Fibroblast of skin of left quadriceps (primary cell): Measurements from ENCODE around the gene EXOC6B.

ENCODE experiments used
- DNase-seq, 2 experiments: peaks; one replicate each; pipeline ENCODE4 v3.0.0-alpha.2; 2013; ENCODE audit warnings: low read depth in 2 of 2

Gene EXOC6B

DNA sequence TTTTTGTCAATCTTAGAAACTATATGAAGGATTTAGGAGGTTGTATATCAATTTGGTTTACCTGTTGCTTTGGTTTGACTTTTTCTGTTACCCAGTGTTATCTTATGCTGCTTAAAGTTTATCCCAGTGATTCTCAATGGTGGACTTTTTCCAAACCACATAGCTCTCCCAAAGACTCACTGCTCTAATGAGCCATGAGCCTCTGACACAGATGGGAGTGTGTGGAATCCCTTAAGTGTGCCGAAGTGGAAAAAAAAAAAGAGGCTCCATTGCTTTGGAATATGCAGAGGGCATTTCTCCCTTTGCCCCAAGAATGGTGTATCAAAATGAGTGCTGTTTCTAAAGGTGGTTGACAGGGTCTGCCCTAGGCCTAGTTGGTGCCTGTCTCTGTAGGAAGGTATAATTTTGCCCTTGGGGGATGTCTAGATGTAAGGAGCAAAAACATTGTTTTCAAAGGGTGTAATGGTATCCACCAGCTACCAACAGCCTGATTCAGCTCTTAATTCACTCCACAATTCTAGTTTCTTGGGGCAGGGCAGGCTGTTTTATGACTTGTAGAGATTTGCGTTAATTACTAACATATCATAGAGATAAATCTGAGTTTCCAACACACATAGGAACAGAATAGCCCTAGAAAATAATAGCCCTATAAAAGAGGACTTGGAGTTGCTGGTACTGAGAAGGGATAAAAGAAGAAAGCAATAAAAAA lies 613.9 kb downstream of the EXOC6B start:
- DNase-seq, result peak; percentile 43 to 51

DNA sequence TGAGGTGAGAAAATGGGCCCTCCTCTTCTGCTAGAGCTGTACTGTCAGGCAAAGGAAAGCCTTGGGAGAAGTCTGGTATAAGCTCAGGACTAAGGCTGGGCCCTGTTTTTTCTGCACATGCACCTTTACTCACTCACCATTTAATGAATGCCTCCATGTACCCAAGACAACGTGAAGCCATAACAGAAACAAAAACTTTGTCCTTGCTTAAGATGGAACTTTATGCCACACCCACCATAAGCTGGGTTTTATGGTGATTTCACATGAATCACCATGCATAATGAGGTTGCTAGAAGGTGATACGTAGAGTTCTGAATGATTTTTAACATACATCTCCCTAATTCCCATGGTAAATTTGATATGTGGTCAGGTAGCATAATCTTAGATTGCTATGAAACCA lies 614.5 kb downstream of the EXOC6B start:
- no peak for DNase-seq

DNA sequence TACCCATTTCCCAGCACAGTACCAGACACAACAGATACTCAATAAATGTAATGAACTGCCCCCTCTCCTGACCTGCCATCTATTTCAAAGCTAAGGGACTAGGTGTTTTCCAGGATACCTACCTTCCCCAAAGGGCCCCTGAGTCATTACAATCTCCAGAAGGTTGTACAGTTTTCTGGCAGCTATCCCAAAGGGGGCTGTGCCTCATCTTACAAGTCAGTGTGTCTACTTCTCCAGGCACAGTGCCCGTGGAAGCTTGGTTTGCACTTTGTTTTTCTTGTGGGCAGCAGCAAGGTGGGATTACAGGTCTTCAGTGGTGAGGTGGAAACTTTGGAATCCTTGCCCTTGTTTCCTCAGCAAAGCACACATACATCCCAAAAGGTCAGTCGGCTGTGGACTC lies 615.4 kb downstream of the EXOC6B start:
- DNase-seq, result no peak

DNA sequence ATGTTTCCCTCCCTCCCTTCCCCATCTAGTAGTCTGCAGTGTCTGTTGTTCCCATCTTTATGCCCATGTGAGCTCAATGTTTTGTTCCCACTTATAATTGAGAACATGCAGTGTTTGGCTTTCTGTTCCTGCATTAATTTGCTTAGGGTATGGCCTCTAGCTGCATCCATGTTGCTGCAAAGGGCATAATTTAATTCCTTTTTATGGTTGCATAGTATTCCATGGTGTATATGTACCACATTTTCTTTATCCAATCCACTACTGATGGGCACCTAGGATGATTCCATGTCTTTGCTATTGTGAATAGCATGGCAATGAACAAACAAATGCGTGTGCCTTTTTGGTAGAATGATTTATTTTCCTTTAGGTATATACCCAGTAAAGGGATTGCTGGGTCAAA lies 617.6 kb downstream of the EXOC6B start:
- DNase-seq, result no peak

DNA sequence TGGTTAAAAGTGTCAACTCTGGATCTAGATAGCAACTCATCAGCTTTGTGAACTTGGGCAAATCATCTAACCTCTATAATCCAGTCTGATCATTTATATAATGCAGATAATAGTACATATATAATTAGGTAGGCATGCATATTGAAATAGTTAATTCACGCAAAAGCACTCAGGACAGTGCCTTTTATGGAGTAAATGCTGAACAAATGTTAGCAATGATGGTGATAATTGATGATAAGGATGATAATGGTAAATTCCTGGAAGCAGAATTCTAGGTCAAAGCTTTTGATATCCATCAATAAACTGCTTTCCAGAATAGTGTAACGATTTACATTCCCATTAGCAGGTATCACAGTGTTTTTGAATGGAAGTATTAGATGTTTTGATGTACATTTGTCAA lies 618.5 kb downstream of the EXOC6B start:
- DNase-seq, result no peak

DNA sequence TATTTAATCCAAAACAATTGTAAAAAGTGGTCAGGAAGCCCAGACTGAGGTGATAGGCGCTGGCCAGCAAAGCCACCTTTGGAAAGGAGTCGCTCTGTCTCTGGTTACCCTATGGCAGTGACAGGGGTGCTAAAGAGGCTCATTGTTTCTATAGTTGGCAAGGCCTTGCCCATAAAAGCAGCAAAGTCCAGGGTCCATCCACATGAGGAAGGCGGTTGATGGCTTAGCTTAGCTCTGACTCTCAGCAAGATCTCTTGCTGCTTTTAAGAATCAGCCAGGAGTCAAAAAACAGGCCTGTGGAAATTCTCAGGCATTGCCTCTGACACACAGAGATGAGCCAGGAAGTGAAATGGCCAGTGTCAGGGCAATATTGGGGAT lies 620.3 kb downstream of the EXOC6B start:
- DNase-seq, result no peak

DNA sequence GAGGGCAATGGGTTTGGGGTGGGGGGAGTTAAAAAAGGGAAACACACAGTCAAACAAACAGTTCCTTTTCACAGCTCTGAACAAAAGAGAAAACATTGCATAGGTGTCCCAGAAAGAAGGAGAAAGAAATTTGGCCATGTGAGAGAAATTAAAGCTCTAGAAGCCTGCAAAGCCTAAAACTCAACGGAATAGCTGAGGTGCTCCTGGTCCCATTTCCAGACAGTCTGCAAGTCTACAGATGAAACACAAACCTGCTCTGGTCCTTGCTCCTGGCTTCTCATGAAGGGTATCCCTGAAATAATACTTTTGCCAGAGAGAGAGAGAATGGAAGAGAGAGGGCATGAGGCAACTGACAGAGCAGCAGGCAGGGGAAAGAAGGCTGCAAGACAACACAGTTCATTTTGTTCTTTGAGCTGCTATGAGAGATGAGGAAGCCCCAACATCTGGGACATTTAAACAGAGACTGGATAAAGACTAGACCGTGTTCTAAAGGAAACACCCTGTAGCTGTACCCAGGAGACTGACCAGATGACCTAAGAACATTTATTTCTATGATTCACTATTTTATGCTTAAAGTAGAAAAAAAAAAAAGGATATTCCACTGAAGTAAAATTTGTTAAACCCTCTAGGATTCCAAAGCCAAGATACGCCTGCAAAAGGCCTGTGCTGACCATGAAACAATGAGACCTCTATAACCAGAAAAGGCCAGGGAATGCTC lies 620.9 kb downstream of the EXOC6B start:
- DNase-seq, result no peak

DNA sequence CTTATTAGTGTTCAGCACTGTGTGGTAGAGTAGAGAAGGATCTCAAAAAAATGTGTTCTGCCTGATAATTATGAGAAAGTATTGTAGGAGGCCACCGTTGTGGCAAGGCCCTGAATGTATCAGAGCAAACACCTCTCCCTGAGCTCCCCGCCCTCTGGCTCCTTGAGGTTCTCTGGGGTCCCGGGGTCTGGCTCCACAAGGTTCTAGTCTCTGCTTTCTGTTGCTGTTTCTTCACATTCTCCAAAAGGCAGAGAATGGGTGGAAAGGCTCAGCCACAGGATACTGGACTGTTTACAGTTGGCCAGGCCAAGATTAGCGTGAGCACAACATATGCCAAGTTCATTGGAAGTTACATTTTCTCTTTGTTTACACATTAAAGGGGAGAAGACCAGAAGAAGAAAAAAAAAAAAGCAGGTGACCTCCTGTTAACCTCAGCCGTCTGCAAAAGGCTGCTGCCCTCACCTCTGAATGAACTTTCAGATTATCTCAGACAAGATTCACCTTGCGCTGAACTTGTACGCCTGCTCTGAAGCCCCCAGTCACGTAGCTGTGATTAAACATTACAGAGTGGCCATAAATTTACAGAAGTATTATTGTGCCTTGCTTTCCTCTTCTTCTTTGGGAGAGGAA lies 621.6 kb downstream of the EXOC6B start:
- DNase-seq, result no peak

DNA sequence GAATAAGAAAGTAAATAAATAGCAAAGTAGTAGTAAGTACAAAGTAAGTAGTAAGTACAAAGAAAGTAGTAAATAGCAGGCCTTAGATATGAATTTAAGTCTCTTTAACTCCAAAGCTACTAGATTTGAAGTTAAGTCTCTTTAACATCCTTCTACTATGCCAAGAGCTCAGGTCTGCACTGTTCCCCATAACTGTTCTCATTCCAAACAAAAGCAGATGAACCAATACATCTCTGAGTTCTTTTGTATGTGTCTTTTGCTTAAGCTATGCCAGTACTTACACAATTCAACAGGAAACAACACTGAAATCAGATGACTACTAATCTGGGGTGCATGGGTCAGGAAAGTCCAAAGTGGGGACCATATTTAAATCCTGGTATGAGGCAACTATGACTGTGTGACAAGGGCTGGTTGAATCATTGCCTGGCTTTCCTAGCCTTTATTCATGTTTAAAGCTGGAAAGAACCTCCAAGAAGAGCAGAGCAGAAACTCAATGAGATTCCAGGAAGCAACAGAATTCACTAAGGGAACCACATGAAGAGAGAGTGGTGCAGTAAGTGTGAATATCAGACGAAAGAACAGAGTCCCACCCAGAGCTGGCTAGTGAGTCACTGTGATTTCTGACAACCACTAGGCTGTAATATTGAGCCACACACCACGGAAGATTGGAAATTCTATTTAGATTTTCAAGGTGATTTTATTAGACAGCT lies 627.1 kb downstream of the EXOC6B start:
- peak in 1 of 2 experiments; percentile 15 for DNase-seq

DNA sequence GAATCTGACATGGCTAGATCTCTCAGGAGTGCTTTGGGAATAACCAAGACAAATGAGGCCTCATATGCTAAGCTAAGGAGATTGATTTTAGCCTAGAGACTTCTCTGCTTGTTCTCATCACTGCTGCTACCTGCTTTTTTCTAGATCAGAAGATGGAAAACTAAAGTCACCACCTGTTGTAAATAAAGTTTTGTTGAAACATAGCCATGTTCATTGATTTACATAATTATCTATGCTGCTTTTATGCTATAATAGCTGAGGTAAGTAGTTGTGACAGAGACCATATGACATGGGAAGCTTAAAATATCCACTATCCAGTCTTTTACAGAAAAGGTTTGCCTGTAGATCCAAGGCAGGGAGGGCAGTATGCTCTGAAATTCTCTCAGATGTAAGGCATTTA lies 632.1 kb downstream of the EXOC6B start:
- no peak for DNase-seq

DNA sequence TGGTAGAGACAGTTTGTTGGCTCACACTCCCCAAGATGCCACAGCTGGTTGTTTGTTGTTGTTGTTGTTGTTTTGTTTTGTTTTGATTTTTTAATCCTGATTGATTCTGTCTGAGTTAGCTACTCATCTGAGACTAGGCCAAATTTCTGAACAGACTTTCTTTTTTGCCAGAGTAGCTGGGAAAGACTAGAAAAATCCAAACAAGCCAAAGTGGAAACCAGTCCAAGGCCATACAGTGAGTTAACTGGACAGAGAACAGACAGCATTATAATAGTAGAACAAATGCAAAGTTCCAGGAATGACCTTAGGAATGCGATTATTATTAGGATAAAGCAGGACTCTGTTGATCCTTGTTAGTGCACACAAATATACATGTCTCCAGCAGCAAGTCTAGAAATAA lies 634.4 kb downstream of the EXOC6B start:
- no peak for DNase-seq

DNA sequence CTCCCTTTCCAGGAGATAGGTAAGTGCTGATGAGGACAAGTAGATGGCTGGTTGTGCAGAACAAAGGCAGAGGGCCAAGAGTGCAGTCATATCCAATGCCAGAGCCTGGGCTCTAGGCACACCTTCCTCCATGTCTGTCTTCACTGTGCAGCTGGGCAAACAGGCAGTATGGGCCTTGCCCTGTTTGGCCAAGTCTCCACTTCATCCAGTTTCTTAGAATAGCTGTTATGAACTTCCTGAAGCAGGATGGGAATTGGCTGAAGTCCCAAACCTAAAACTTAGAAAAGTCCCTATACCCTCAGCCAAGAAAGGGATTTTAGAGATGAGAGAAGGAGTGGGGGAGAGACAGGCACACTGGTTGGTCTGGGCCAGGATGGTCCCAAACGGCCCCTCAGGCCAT lies 640.6 kb downstream of the EXOC6B start:
- no peak for DNase-seq

DNA sequence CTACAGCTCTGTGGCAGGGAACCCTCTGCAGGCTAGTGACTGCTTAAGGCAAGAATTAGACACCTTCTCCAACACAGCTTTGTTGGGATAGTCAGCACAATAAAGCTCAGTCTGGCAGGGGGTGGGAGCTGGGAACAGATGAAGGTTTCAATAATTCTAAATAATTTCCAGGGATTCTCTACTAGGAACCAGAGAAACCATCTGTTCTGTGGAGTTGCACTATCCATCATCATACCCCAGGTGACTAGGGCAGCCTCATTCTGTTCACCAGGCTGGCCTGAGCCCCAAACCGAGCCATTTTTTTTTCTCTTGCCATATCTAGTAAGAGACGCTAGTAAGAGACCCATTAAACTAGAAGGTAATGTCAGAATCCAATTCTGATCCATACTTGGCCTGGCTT lies 642.4 kb downstream of the EXOC6B start:
- no peak for DNase-seq

DNA sequence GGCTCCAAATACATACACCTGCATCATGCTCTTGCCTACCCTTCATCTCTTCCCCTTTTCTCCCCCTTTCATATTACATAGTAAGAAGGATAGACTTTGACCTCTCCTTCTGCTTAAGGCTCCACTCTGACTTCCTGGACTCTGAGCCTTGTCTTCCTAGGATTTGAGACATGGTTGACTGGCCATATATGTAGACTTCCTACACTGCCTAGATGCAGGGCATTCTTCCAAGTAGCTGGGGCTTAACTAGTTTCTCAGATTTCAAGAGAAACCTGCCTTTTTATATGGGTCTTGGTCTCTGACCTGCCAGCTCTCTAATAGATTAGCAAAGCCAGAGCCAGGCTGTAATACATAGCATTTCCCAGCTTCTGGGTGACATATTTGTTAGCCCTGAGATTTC lies 642.8 kb downstream of the EXOC6B start:
- no peak for DNase-seq

DNA sequence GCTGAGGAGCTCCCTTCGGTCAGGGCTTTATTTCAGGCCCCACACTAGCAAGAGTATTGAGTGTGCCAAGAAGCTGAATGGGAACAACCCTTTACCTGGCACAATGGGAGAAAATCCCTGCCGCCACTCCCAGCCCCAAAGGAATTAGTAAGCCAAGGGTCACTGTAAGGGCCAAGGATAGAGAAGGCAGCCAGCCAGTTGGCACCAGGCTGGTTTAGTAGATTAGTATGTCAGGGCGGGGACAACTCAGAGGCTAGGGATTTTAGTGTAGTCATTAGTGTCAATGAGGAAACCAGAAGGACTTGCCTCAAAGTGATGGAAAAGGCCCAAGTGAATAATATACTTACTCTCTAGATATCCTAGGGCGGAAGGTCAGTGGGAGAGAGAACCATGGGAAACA lies 643.3 kb downstream of the EXOC6B start:
- DNase-seq, result no peak

DNA sequence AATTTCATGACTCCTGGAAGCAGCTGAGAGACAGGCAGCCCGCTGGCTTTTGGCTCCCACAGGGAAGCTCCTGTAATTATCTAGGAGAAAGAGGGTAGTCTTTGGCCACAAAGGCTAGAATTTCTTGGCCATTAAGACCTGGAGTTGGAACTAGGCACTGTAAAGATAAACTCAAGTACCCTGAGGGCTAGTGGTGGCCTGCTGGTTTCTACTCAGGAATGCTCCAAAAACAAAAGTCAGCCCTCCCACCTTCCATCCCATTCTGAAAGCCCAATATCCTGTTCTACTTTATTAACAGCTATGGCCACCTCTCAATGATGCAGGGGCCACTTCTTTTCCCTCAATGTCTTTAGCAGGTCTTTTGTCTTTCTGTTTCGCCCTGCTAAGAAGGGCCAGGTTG lies 644.2 kb downstream of the EXOC6B start:
- DNase-seq, result no peak

DNA sequence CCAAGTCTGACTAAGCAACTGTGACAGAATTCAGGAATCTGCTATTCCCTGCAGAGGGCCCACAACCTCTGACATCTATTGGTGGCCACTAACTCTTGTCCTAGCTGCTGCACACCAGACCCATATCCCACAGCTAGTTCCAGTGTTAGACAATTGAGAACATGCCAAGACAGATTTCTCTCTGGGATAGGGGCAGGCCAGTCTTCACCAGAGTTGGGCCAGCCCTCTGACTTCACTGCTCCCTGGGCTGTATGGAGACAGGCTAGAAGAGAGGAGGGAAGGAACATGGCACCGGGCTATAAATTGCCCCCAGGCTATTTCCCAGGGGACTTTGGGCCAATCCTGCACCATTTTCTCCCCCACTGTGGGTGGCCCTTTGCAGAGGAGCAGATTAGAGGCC lies 645.5 kb downstream of the EXOC6B start:
- no peak for DNase-seq

DNA sequence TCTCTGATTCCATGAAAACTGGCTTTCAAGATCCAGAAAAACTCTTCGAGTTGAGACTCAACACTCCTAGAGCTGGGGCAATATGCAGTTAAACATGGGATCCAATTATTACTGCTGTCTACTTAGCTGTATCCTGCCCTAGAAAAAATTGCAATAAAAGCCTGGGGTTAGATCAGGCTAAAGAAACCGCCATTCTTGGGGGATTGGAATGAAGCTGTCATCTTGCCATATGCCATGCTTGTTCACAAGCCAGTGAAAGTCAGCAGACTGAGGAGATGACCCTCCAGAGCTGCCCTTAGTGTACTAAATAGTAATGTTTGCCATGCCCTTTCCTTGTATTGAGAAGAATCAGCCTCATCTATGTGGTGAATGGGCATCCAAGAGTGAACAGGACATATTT lies 647.3 kb downstream of the EXOC6B start:
- no peak for DNase-seq

DNA sequence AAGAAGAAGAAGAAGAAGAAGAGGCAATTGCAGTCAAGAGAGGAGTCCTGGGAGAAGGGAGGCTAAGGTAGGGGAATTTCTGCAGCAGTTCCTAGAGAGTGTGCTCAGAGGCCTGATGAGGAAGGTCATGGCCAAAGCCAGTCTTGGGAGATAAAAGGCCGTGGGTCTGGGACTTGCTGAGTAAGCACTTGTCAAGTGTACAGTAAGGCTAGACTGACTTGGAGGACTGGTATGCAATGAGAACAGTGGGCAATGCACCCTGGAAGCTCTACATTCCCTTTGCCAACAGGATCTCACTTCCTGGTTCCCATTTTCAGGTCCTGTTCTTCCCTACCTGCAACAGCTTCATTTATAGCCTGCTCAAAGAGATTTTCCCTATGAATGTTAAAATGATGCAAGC lies 649.6 kb downstream of the EXOC6B start:
- no peak for DNase-seq

DNA sequence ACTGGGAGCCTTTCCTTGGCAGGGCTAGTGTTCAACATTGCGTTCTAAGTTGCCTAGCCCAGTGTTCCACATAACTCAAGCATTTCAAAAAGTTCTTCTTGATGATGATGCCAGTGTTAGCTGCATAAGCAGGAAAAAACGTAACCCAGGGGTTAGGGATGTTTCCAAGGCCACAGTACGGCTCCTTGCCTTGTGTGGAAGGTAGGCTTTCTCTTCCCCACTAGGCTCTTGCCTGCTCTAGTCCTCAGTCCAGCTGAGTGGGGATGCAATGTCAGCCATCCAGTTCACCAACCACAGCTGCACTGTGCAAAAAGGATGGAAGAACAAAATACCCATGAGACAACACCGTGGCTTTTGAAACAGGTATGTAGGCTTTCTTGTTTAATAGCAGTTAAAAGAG lies 650.2 kb downstream of the EXOC6B start:
- DNase-seq, result no peak

DNA sequence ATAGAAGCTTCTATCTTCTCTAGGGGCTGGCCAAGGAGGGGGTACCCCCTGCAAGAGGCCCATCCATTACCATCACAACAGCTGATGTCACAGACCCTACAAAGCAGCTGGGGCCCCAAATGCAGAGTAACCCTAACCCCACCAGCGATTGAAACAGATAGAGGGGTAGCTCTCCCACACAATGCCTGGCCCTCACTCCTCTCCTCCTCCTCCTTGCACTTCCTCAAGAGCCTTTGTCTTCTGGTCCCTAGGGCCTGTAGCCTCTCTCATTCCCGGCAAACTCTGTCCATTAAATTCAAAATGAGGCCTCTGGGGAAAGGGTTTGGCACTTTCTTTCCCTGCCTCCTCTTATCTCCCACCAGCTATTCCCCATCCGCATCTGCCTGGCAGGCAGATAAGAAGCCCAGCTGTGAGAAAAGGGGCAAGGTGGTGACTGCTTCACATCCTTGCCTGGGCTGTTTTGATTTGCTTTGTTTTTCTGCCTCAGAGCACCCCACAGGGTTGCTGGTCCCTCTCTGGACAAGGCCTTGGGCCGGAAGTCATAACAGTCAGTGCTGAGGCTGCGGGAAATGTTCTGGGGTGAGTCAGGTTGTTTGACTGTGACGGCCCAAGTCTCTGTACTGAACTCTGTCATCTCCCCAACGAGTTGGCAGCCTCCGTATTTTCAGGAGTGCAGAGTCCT lies 652.1 kb downstream of the EXOC6B start:
- DNase-seq, result no peak

DNA sequence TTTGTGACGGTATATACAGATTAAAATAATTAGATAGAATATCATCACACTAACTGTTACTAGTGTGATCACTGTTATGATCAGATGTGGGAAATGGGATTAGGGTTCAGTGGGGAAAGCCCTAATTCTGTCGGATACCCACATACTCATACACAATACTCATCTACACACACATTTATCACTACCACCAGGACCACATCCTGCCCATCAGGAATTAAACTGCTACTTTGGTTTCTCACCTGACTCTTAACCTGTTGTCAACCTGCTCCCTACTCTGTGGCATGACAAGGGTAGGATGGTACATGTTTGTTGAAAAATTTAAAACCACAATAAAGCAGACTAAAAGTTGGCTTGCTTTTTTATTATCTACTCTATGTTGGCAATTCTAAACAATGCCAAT lies 653.4 kb downstream of the EXOC6B start:
- DNase-seq, result no peak
